ENCODE measurements around the gene NR3C2.

DNA sequence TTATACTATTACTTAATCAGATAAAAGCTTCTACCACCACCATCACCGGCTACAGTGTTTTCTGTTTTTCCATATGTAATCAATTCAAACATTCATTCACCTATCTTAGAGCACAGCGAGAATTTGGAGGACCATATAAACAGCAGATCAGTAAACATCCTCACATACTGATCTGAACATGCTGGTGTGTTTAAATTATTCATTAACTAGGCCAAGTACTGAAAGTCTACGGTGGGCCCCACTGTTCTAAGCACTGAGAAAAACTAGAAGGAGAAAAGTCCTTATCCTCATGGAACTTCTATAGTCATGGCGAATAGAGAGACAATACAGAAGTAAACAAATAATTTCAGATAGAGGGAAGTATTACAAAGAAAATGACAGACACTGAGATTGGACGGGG, 176.6 kb downstream of the NR3C2 start:
- TF ChIP-seq POLR2AphosphoS5 (IDR thresholded peaks at IDR 0.05) (no peak), EZH2 (IDR thresholded peaks at IDR 0.05; ENCODE audit: borderline replicate concordance, insufficient read depth, low read length, poor library complexity, severe bottlenecking) (no peak)
- TF ChIP-seq, protein P1, sequence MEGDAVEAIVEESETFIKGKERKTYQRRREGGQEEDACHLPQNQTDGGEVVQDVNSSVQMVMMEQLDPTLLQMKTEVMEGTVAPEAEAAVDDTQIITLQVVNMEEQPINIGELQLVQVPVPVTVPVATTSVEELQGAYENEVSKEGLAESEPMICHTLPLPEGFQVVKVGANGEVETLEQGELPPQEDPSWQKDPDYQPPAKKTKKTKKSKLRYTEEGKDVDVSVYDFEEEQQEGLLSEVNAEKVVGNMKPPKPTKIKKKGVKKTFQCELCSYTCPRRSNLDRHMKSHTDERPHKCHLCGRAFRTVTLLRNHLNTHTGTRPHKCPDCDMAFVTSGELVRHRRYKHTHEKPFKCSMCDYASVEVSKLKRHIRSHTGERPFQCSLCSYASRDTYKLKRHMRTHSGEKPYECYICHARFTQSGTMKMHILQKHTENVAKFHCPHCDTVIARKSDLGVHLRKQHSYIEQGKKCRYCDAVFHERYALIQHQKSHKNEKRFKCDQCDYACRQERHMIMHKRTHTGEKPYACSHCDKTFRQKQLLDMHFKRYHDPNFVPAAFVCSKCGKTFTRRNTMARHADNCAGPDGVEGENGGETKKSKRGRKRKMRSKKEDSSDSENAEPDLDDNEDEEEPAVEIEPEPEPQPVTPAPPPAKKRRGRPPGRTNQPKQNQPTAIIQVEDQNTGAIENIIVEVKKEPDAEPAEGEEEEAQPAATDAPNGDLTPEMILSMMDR (IDR thresholded peaks at IDR 0.05; ENCODE audit: poor library complexity, severe bottlenecking): no peak

All from neural cell (in vitro differentiated cells).